SK-N-SH treated with all-trans-retinoic acid at 6 μM for 48 hours (cell line): ENCODE data around the gene BIRC7.

ENCODE experiments used
- ATAC-seq: fragments of 200-7000 bp; cut with Tn5 transposase; 3 replicates; pipeline ENCODE4 v1.9.1; 2020; ENCODE audit warnings: mild to moderate bottlenecking, moderate library complexity
- ARNTL ChIP-seq: fragments of 450-650 bp; formaldehyde crosslinking; IDR thresholded peaks from 2 replicates; pipeline ENCODE4 v1.5.0; 2020; ENCODE audit warnings: low read depth, mild to moderate bottlenecking, moderate library complexity, borderline replicate concordance
- BACH2 ChIP-seq: fragments of 250-450 bp; sonication (Bioruptor Pico); IDR thresholded peaks from 2 replicates; pipeline ENCODE4 v1.9.0; 2021; ENCODE audit warnings: mild to moderate bottlenecking, borderline replicate concordance
- CSDC2 ChIP-seq: fragments of 250-450 bp; sonication (Bioruptor Pico); IDR thresholded peaks from 2 replicates; pipeline ENCODE4 v1.5.0; 2020; ENCODE audit warnings: mild to moderate bottlenecking, moderate library complexity
- CSRNP3 ChIP-seq: fragments of 250-450 bp; sonication (Bioruptor Pico); IDR thresholded peaks from 2 replicates; pipeline ENCODE4 v1.5.1; 2021; ENCODE audit warnings: mild to moderate bottlenecking, moderate library complexity
- ESRRG ChIP-seq: fragments of 250-450 bp; sonication (Bioruptor Pico); IDR thresholded peaks from 2 replicates; pipeline ENCODE4 v1.6.1; 2021; ENCODE audit warnings: mild to moderate bottlenecking
- GLIS3 ChIP-seq: fragments of 250-450 bp; sonication (Bioruptor Pico); IDR thresholded peaks from 2 replicates; pipeline ENCODE4 v1.5.0; 2020; ENCODE audit warnings: mild to moderate bottlenecking, moderate library complexity
- ISL1 ChIP-seq: fragments of 250-450 bp; sonication (Bioruptor Pico); IDR thresholded peaks from 2 replicates; pipeline ENCODE4 v2.1.2; 2022; ENCODE audit warnings: mild to moderate bottlenecking, moderate library complexity
- OSR1 ChIP-seq: fragments of 250-450 bp; sonication (Bioruptor Pico); IDR thresholded peaks from 2 replicates; pipeline ENCODE4 v1.8.0; 2022; ENCODE audit warnings: moderate library complexity, mild to moderate bottlenecking, inconsistent platforms
- PPARA ChIP-seq: fragments of 250-450 bp; sonication (Bioruptor Pico); IDR thresholded peaks from 2 replicates; pipeline ENCODE4 v1.5.0; 2020; ENCODE audit warnings: mild to moderate bottlenecking, borderline replicate concordance
- SNAI2 ChIP-seq: fragments of 250-450 bp; sonication (Bioruptor Pico); IDR thresholded peaks from 2 replicates; pipeline ENCODE4 v1.5.0; 2020; ENCODE audit warnings: mild to moderate bottlenecking, moderate library complexity
- TCF4 ChIP-seq: fragments of 250-450 bp; sonication (Bioruptor Pico); IDR thresholded peaks from 2 replicates; pipeline ENCODE4 v1.8.0; 2021; ENCODE audit warnings: mild to moderate bottlenecking, moderate library complexity, borderline replicate concordance
- ZC3H10 ChIP-seq: fragments of 250-450 bp; sonication (Bioruptor Pico); IDR thresholded peaks from 2 replicates; pipeline ENCODE4 v1.5.1; 2021; ENCODE audit warnings: mild to moderate bottlenecking, moderate library complexity
- ZFP30 ChIP-seq: fragments of 450-650 bp; formaldehyde crosslinking; IDR thresholded peaks from 2 replicates; pipeline ENCODE4 v1.5.0; 2022; ENCODE audit warnings: mild to moderate bottlenecking, moderate library complexity
- ZNF565 ChIP-seq: fragments of 450-650 bp; formaldehyde crosslinking; conservative IDR thresholded peaks from 2 replicates; pipeline ENCODE4 v1.5.0; 2020; ENCODE audit warnings: low read depth, mild to moderate bottlenecking, moderate library complexity
- ZNF70 ChIP-seq: fragments of 450-650 bp; formaldehyde crosslinking; IDR thresholded peaks from 2 replicates; pipeline ENCODE4 v1.5.0; 2020; ENCODE audit warnings: mild to moderate bottlenecking, moderate library complexity
- TF ChIP-seq, protein P1 (sequence below): fragments of 250-450 bp; sonication (Bioruptor Pico); IDR thresholded peaks from 2 replicates; pipeline ENCODE4 v1.8.0; 2021; ENCODE audit warnings: low read depth, mild to moderate bottlenecking, moderate library complexity, borderline replicate concordance
- TF ChIP-seq, protein P2 (sequence below): fragments of 250-450 bp; sonication (Bioruptor Pico); IDR thresholded peaks from 2 replicates; pipeline ENCODE4 v1.5.1; 2020; ENCODE audit warnings: low read depth, mild to moderate bottlenecking, moderate library complexity
- TF ChIP-seq, protein P3 (sequence below): fragments of 250-450 bp; sonication (Bioruptor Pico); IDR thresholded peaks from 2 replicates; pipeline ENCODE4 v1.8.0; 2020; ENCODE audit warnings: mild to moderate bottlenecking, moderate library complexity, borderline replicate concordance
- TF ChIP-seq, protein P4 (sequence below): fragments of 250-450 bp; sonication (Bioruptor Pico); IDR thresholded peaks from 2 replicates; pipeline ENCODE4 v1.5.0; 2020; ENCODE audit warnings: mild to moderate bottlenecking, moderate library complexity

Gene BIRC7

GRCh38 chr20:63257629-63258028, 21.9 kb downstream of the BIRC7 start:
- ATAC-seq, result no peak
- TF ChIP-seq CSDC2 (CRISPR knock-in tag) (no peak), PPARA (CRISPR knock-in tag) (no peak), OSR1 (CRISPR knock-in tag) (no peak), SNAI2 (CRISPR knock-in tag) (no peak), GLIS3 (CRISPR knock-in tag) (no peak), BACH2 (no peak), CSRNP3 (no peak), ZNF565 (CRISPR knock-in tag) (no peak), ZFP30 (no peak), ZNF70 (CRISPR knock-in tag) (no peak), ARNTL (CRISPR knock-in tag) (no peak), ISL1 (CRISPR knock-in tag) (no peak), TCF4 (CRISPR knock-in tag) (no peak), ESRRG (CRISPR knock-in tag) (no peak)
- TF ChIP-seq, protein P1, sequence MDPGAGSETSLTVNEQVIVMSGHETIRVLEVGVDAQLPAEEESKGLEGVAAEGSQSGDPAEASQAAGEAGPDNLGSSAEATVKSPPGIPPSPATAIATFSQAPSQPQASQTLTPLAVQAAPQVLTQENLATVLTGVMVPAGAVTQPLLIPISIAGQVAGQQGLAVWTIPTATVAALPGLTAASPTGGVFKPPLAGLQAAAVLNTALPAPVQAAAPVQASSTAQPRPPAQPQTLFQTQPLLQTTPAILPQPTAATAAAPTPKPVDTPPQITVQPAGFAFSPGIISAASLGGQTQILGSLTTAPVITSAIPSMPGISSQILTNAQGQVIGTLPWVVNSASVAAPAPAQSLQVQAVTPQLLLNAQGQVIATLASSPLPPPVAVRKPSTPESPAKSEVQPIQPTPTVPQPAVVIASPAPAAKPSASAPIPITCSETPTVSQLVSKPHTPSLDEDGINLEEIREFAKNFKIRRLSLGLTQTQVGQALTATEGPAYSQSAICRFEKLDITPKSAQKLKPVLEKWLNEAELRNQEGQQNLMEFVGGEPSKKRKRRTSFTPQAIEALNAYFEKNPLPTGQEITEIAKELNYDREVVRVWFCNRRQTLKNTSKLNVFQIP (CRISPR knock-in tag), result no peak
- TF ChIP-seq, protein P2, sequence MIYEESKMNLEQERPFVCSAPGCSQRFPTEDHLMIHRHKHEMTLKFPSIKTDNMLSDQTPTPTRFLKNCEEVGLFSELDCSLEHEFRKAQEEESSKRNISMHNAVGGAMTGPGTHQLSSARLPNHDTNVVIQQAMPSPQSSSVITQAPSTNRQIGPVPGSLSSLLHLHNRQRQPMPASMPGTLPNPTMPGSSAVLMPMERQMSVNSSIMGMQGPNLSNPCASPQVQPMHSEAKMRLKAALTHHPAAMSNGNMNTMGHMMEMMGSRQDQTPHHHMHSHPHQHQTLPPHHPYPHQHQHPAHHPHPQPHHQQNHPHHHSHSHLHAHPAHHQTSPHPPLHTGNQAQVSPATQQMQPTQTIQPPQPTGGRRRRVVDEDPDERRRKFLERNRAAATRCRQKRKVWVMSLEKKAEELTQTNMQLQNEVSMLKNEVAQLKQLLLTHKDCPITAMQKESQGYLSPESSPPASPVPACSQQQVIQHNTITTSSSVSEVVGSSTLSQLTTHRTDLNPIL (CRISPR knock-in tag), result no peak
- TF ChIP-seq, protein P3, sequence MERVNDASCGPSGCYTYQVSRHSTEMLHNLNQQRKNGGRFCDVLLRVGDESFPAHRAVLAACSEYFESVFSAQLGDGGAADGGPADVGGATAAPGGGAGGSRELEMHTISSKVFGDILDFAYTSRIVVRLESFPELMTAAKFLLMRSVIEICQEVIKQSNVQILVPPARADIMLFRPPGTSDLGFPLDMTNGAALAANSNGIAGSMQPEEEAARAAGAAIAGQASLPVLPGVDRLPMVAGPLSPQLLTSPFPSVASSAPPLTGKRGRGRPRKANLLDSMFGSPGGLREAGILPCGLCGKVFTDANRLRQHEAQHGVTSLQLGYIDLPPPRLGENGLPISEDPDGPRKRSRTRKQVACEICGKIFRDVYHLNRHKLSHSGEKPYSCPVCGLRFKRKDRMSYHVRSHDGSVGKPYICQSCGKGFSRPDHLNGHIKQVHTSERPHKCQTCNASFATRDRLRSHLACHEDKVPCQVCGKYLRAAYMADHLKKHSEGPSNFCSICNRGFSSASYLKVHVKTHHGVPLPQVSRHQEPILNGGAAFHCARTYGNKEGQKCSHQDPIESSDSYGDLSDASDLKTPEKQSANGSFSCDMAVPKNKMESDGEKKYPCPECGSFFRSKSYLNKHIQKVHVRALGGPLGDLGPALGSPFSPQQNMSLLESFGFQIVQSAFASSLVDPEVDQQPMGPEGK, result no peak
- TF ChIP-seq, protein P4, sequence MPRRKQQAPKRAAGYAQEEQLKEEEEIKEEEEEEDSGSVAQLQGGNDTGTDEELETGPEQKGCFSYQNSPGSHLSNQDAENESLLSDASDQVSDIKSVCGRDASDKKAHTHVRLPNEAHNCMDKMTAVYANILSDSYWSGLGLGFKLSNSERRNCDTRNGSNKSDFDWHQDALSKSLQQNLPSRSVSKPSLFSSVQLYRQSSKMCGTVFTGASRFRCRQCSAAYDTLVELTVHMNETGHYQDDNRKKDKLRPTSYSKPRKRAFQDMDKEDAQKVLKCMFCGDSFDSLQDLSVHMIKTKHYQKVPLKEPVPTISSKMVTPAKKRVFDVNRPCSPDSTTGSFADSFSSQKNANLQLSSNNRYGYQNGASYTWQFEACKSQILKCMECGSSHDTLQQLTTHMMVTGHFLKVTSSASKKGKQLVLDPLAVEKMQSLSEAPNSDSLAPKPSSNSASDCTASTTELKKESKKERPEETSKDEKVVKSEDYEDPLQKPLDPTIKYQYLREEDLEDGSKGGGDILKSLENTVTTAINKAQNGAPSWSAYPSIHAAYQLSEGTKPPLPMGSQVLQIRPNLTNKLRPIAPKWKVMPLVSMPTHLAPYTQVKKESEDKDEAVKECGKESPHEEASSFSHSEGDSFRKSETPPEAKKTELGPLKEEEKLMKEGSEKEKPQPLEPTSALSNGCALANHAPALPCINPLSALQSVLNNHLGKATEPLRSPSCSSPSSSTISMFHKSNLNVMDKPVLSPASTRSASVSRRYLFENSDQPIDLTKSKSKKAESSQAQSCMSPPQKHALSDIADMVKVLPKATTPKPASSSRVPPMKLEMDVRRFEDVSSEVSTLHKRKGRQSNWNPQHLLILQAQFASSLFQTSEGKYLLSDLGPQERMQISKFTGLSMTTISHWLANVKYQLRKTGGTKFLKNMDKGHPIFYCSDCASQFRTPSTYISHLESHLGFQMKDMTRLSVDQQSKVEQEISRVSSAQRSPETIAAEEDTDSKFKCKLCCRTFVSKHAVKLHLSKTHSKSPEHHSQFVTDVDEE (CRISPR knock-in tag), result no peak

- ATAC-seq, result no peak
- TF ChIP-seq ZFP30 (no peak), TCF4 (CRISPR knock-in tag) (no peak)
- TF ChIP-seq, all 23 proteins: peak for 0
Measured at GRCh38 chr20:63258781-63259180, 23.1 kb downstream of the BIRC7 start.

GRCh38 chr20:63259734-63260460, 24.2 kb downstream of the BIRC7 start:
- no peak for ATAC-seq
- TF ChIP-seq ZC3H10, result no peak
- TF ChIP-seq, protein P1 (CRISPR knock-in tag), result no peak
- TF ChIP-seq OSR1 (CRISPR knock-in tag), result no peak
- TF ChIP-seq, protein P2 (CRISPR knock-in tag), result no peak
- no peak for TF ChIP-seq ZNF70 (CRISPR knock-in tag)
- TF ChIP-seq, protein P4 (CRISPR knock-in tag), result no peak
- TF ChIP-seq, protein P3, result no peak
- TF ChIP-seq ARNTL (CRISPR knock-in tag), result no peak
